Panc1 (cell line): ENCODE results near the gene ALDH7A1. TPM values are rescaled to one million over a fixed set of nuclear protein-coding genes. Genes with fewer than 3 reads are reported as not detected.

Experiments used
- ATAC-seq: fragments of 200-7000 bp; cut with Tn5 transposase; 2 replicates; pipeline ENCODE4 v1.9.1; 2020; ENCODE audit warnings: mild to moderate bottlenecking, moderate library complexity
- BruUV-seq: library from RNA; stranded (reverse); fragments of 400-500 nt; replicated peaks from 2 replicates; lab custom pipeline; 2021; lab: Mats Ljungman, UMichigan
- CTCF ChIA-PET: fragments of 300-600 bp; sonication (Branson Sonifier 250); formaldehyde crosslinking; loops from one replicate; lab custom pipeline; 2022; ENCODE audit warnings: antibody characterized with exemption; lab: Charles Lee
- POLR2A ChIA-PET: fragments of 300-600 bp; sonication (Branson Sonifier 250); formaldehyde crosslinking; loops from one replicate; lab custom pipeline; 2022; ENCODE audit warnings: antibody characterized with exemption; lab: Charles Lee
- DNase-seq: peaks from one replicate; pipeline ENCODE4 v3.0.0-alpha.2; 2010; ENCODE audit warnings: low read depth, low spot score
- H3K27ac ChIP-seq: 2 replicates; pipeline ENCODE4 v1.5.1; 2011; ENCODE audit warnings: mild to moderate bottlenecking, low read length, inconsistent platforms
- H3K27me3 ChIP-seq: fragments of 200-500 bp; sonication (Bioruptor generic); 2 replicates; pipeline ENCODE4 v1.6.0; 2014; ENCODE audit warnings: low read length, inconsistent platforms; ENCODE audit not compliant: control insufficient read depth, insufficient read depth
- H3K36me3 ChIP-seq: fragments of 200-500 bp; sonication (Bioruptor generic); 2 replicates; pipeline ENCODE4 v1.5.1; 2014; ENCODE audit warnings: inconsistent platforms, mild to moderate bottlenecking, low read length, moderate library complexity; ENCODE audit not compliant: control insufficient read depth, insufficient read depth
- H3K4me1 ChIP-seq: 2 replicates; pipeline ENCODE4 v1.5.1; 2011; ENCODE audit warnings: inconsistent platforms, mild to moderate bottlenecking, low read length, moderate library complexity; ENCODE audit not compliant: control insufficient read depth, insufficient read depth
- H3K4me3 ChIP-seq, 2 experiments: 2 replicates each; pipeline ENCODE4 v1.5.1; 2011 to 2012; ENCODE audit warnings: low read depth in 2 of 2, low read length in 2 of 2, mild to moderate bottlenecking in 2 of 2, inconsistent platforms in 1 of 2, moderate library complexity in 1 of 2
- H3K9me3 ChIP-seq: fragments of 200-500 bp; sonication (Bioruptor generic); 2 replicates; pipeline ENCODE4 v1.5.1; 2014; ENCODE audit warnings: low read depth, mild to moderate bottlenecking, inconsistent platforms, low read length, moderate library complexity; ENCODE audit not compliant: control insufficient read depth, insufficient read depth
- CTCF ChIP-seq: fragments of 450-650 bp; IDR thresholded peaks from 2 replicates; pipeline ENCODE4 v1.5.1; 2017; ENCODE audit warnings: mild to moderate bottlenecking
- POLR2AphosphoS5 ChIP-seq: IDR thresholded peaks from 2 replicates; pipeline ENCODE4 v1.6.1; 2012; ENCODE audit warnings: mild to moderate bottlenecking, low read depth, low read length, moderate library complexity
- SIN3A ChIP-seq: IDR thresholded peaks from 2 replicates; pipeline ENCODE4 v1.6.1; 2012; ENCODE audit warnings: low read depth, mild to moderate bottlenecking, low read length, moderate library complexity, borderline replicate concordance; ENCODE audit not compliant: insufficient read depth
- TCF7L2 ChIP-seq: IDR thresholded peaks from 2 replicates; pipeline ENCODE4 v1.6.1; 2011; ENCODE audit warnings: mild to moderate bottlenecking, low read depth, low read length, inconsistent platforms
- in situ Hi-C: cut with HindIII; loops from 2 replicates; pipeline ENCODE4 v1.10.0; 2016; ENCODE audit warnings: low sequenced_read_pairs, low pct_unique_long_range_greater_than_20kb
- intact Hi-C: fragments of 100-400 bp; cut with micrococcal nuclease; formaldehyde crosslinking; loops from one replicate; pipeline ENCODE4 v1.10.0; 2022; ENCODE audit not compliant: unreplicated experiment
- total RNA-seq: library from RNA; stranded (reverse); gene quantifications from one replicate; pipeline ENCODE4 v1.2.1, GENCODE V29; 2021; ENCODE audit not compliant: unreplicated experiment
- TF ChIP-seq, protein P1 (sequence below), 2 experiments: IDR thresholded peaks; 2 replicates each; pipeline ENCODE4 v1.6.1; 2011 to 2012; ENCODE audit warnings: low read depth in 2 of 2, control low read depth in 1 of 2, low read length in 1 of 2, mild to moderate bottlenecking in 1 of 2, moderate library complexity in 1 of 2; ENCODE audit not compliant: insufficient read depth in 1 of 2

Gene ALDH7A1
- total RNA-seq, 1 experiment from 2014 or later, result 52.9 TPM

DNA sequence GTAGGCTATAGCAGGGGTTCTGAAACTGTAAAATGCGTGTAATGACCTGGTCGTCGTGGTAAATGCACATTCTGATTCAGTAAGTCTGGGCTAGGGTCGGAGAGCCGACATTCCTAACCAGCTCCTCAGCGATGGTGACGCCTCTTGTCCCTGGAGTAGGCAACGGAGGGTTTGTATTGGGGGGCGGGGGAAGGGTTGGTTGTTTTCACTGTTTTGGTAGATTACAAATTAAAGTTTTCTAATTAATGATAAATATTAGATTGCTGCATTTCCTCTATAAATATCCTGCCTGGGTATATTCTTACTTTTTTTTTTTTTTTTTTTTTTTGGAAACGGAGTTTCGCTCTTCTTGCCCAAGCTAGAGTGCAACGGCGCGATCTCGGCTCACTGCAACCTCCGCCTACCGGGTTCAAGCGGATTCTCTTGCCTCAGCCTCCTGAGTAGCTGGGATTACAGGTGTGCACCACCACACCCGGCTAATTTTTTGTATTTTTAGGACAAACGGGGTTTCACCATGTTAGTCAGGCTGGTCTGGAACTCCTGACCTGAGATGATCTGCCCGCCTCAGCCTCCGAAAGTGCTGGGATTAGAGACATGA, 566 bp upstream of the ALDH7A1 start:
- CTCF ChIA-PET, result interaction anchor here (0.7 to 1.0 kb wide), 5 partner anchors 24 to 258 kb away, joined by 3 to 6 read pairs (median 4); no protein-coding TSS in a partner anchor
- peaks cover 14% of the 10 kb centered on the region for H3K4me1 ChIP-seq
- intact Hi-C loops (loop anchor here (2.0 to 5.0 kb wide), 2 partner anchors 51 to 248 kb away; no protein-coding TSS in a partner anchor), in situ Hi-C loops (no loop called here)
- BruUV-seq, result no TSS peak
- H3K27me3 ChIP-seq, result no peaks in the 10 kb centered on the region
- H3K9me3 ChIP-seq, result no peaks in the 10 kb centered on the region
- POLR2A ChIA-PET, result no interaction called here
- no peak for DNase-seq
- H3K36me3 ChIP-seq, result no peaks in the 10 kb centered on the region; the same call in 1 of the 2 replicates
- peak overlapping the region; percentile 81 for H3K27ac ChIP-seq
- no peak for ATAC-seq
- TF ChIP-seq, protein P1, sequence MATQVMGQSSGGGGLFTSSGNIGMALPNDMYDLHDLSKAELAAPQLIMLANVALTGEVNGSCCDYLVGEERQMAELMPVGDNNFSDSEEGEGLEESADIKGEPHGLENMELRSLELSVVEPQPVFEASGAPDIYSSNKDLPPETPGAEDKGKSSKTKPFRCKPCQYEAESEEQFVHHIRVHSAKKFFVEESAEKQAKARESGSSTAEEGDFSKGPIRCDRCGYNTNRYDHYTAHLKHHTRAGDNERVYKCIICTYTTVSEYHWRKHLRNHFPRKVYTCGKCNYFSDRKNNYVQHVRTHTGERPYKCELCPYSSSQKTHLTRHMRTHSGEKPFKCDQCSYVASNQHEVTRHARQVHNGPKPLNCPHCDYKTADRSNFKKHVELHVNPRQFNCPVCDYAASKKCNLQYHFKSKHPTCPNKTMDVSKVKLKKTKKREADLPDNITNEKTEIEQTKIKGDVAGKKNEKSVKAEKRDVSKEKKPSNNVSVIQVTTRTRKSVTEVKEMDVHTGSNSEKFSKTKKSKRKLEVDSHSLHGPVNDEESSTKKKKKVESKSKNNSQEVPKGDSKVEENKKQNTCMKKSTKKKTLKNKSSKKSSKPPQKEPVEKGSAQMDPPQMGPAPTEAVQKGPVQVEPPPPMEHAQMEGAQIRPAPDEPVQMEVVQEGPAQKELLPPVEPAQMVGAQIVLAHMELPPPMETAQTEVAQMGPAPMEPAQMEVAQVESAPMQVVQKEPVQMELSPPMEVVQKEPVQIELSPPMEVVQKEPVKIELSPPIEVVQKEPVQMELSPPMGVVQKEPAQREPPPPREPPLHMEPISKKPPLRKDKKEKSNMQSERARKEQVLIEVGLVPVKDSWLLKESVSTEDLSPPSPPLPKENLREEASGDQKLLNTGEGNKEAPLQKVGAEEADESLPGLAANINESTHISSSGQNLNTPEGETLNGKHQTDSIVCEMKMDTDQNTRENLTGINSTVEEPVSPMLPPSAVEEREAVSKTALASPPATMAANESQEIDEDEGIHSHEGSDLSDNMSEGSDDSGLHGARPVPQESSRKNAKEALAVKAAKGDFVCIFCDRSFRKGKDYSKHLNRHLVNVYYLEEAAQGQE (IDR thresholded peaks at IDR 0.05; ENCODE audit: insufficient read depth in 1 of 2, low read depth in 2 of 2, low read length in 1 of 2), result no peak
- peak; percentile 45 for TF ChIP-seq CTCF
- peak overlapping the region; percentile 61 to 67 for H3K4me3 ChIP-seq

DNA sequence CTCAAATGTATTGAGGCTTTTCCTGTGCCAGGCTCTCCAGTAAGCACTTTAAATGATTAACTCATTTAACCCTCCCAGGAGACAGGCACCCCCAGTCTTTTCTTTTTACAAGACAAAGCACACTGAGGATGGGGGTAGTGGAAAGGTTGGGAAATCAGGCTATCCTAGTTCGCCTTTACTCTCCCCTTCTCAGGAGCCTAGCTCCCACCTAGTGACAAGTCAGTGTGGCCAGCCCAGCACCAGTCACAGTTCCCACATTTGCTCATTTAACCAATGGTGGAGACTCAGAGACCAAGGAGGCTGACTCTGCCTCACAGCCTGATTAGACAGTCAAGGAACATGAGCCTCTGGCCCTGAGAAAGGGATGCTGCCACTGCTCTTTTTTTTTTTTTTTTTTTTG, 3.5 kb downstream of the ALDH7A1 start:
- intact Hi-C loops, result no loop called here
- no peaks in the 10 kb centered on the region for H3K9me3 ChIP-seq
- ChIA-PET CTCF (no interaction called here), POLR2A (interaction anchor here (0.5 kb wide), 1 partner anchor 12 kb away, joined by 4 read pairs; no protein-coding TSS in a partner anchor)
- H3K36me3 ChIP-seq, result no peaks in the 10 kb centered on the region; the same call in 1 of the 2 replicates
- TF ChIP-seq, protein P1 (IDR thresholded peaks at IDR 0.05; ENCODE audit: insufficient read depth in 1 of 2, low read depth in 2 of 2, low read length in 1 of 2), result no peak
- TF ChIP-seq SIN3A, result no peak
- no peak for TF ChIP-seq POLR2AphosphoS5
- TF ChIP-seq TCF7L2, result no peak
- no peak for TF ChIP-seq CTCF
- no peak overlapping the region for H3K27ac ChIP-seq
- BruUV-seq, result no TSS peak
- H3K27me3 ChIP-seq, result no peaks in the 10 kb centered on the region
- no peak overlapping the region for H3K4me3 ChIP-seq
- H3K4me1 ChIP-seq, result peaks cover 14% of the 10 kb centered on the region; the same call in 1 of the 2 replicates
- in situ Hi-C loops, result no loop called here
- DNase-seq (no peak), ATAC-seq (no peak)
